Liver (tissue), 9 donors: Measurements from ENCODE around the gene EMX1. TPM values are rescaled to one million over a fixed set of nuclear protein-coding genes. Genes with fewer than 3 reads are reported as not detected.

Source experiments
- DNase-seq: peaks from one replicate; pipeline ENCODE4 v3.0.0-alpha.2; 2017; ENCODE audit warnings: low spot score
- H3K27ac ChIP-seq, 2 donors: one replicate each; pipeline ENCODE4 v1.7.0; 2013; ENCODE audit warnings: inconsistent platforms in 2 of 2, low read length in 2 of 2, control low read depth in 1 of 2, low read depth in 1 of 2, mild to moderate bottlenecking in 1 of 2
- H3K27me3 ChIP-seq, 4 donors: one replicate each; pipeline versions ENCODE4 v1.6.1 to v1.7.0; 2013; ENCODE audit warnings: low read length in 3 of 4, inconsistent platforms in 1 of 4, mild to moderate bottlenecking in 1 of 4, moderate library complexity in 1 of 4; ENCODE audit not compliant: control insufficient read depth in 4 of 4, insufficient read depth in 4 of 4
- H3K36me3 ChIP-seq, 4 donors: one replicate each; pipeline versions ENCODE4 v1.6.1 to v1.7.0; 2013; ENCODE audit warnings: low read length in 3 of 4, mild to moderate bottlenecking in 3 of 4, low read depth in 1 of 4, moderate library complexity in 1 of 4; ENCODE audit not compliant: control insufficient read depth in 4 of 4, insufficient read depth in 3 of 4
- H3K4me1 ChIP-seq, 4 donors: one replicate each; pipeline versions ENCODE4 v1.6.1 to v1.7.0; 2013; ENCODE audit warnings: low read length in 3 of 4, mild to moderate bottlenecking in 3 of 4, moderate library complexity in 1 of 4; ENCODE audit not compliant: control insufficient read depth in 4 of 4, insufficient read depth in 4 of 4
- H3K4me3 ChIP-seq, 3 donors: one replicate each; pipeline versions ENCODE4 v1.6.1 to v1.7.0; 2013; ENCODE audit warnings: low read length in 3 of 3, control low read depth in 1 of 3, low read depth in 1 of 3, mild to moderate bottlenecking in 1 of 3
- H3K9ac ChIP-seq, 2 donors: one replicate each; pipeline ENCODE4 v1.7.0; 2013; ENCODE audit warnings: low read length in 2 of 2, mild to moderate bottlenecking in 2 of 2, moderate library complexity in 2 of 2, control low read depth in 1 of 2, low read depth in 1 of 2
- H3K9me3 ChIP-seq, 4 donors: one replicate each; pipeline versions ENCODE4 v1.6.1 to v1.7.0; 2013; ENCODE audit warnings: low read length in 3 of 4; ENCODE audit not compliant: control insufficient read depth in 4 of 4
- ATF3 ChIP-seq: IDR thresholded peaks from 2 replicates; pipeline ENCODE4 v1.6.1; 2016; ENCODE audit warnings: antibody characterized with exemption
- CTCF ChIP-seq: fragments of 150-350 bp; IDR thresholded peaks from 2 replicates; pipeline ENCODE4 v1.5.1; 2017; ENCODE audit warnings: improper control_type of control experiment, low read depth, low read length; ENCODE audit not compliant: missing input control
- EGR1 ChIP-seq, 2 donors: IDR thresholded peaks; 2 replicates each; pipeline ENCODE4 v1.6.1; 2016 to 2018; ENCODE audit warnings: antibody characterized with exemption in 2 of 2, low read depth in 2 of 2
- FOXA1 ChIP-seq: IDR thresholded peaks from 2 replicates; pipeline ENCODE4 v1.6.1; 2016; ENCODE audit warnings: antibody characterized with exemption
- FOXA2 ChIP-seq: IDR thresholded peaks from 2 replicates; pipeline ENCODE4 v1.6.1; 2016; ENCODE audit warnings: antibody characterized with exemption
- GABPA ChIP-seq, 2 donors: IDR thresholded peaks in 1 of 2; conservative IDR thresholded peaks in 1 of 2; 2 replicates each; pipeline ENCODE4 v1.6.1; 2016; ENCODE audit warnings: antibody characterized with exemption in 2 of 2, mild to moderate bottlenecking in 1 of 2, moderate library complexity in 1 of 2
- HNF4G ChIP-seq: IDR thresholded peaks from 2 replicates; pipeline ENCODE4 v1.6.1; 2016; ENCODE audit warnings: antibody characterized with exemption
- JUND ChIP-seq, 2 donors: IDR thresholded peaks; 2 replicates each; pipeline ENCODE4 v1.6.1; 2016; ENCODE audit warnings: antibody characterized with exemption in 2 of 2
- MAX ChIP-seq: IDR thresholded peaks from 2 replicates; pipeline ENCODE4 v1.6.1; 2016; ENCODE audit warnings: antibody characterized with exemption
- NR2F2 ChIP-seq: IDR thresholded peaks from 2 replicates; pipeline ENCODE4 v1.6.1; 2016; ENCODE audit warnings: antibody characterized with exemption
- RXRA ChIP-seq, 2 donors: IDR thresholded peaks; 2 replicates each; pipeline ENCODE4 v1.6.1; 2017 to 2018; ENCODE audit warnings: antibody characterized with exemption in 2 of 2, mild to moderate bottlenecking in 1 of 2
- SP1 ChIP-seq: IDR thresholded peaks from 2 replicates; pipeline ENCODE4 v1.6.1; 2018; ENCODE audit warnings: antibody characterized with exemption, mild to moderate bottlenecking
- TAF1 ChIP-seq: conservative IDR thresholded peaks from 2 replicates; pipeline ENCODE4 v1.6.1; 2016; ENCODE audit warnings: antibody characterized with exemption, mild to moderate bottlenecking
- YY1 ChIP-seq: IDR thresholded peaks from 2 replicates; pipeline ENCODE4 v1.6.1; 2016; ENCODE audit warnings: antibody characterized with exemption, mild to moderate bottlenecking
- ZBTB33 ChIP-seq: IDR thresholded peaks from 2 replicates; pipeline ENCODE4 v1.6.1; 2016; ENCODE audit warnings: antibody characterized with exemption
- WGBS: extraction: QIAGEN DNeasy Blood & Tissue Kit; methylation state at CpG from one replicate; pipeline ENCODE4 v1.1.7; 2013; 5-methylcytosine and 5-hydroxymethylcytosine counted together
- polyA plus RNA-seq, 2 donors: library from polyadenylated mRNA; stranded (reverse) in 1 of 2; unstranded in 1 of 2; fragments of 200-250 nt in 1 of 2; fragments of >200 nt in 1 of 2; fragmentation: Nextera tagmentation in 1 of 2; extraction: Ambion mirVana in 1 of 2; gene quantifications; one replicate each; pipeline versions ENCODE4 v1.2.1 to v1.2.3, GENCODE V29; 2013 to 2015
- total RNA-seq, 2 donors: library from RNA; depleted of rRNA; stranded (reverse); fragments of >200 nt; gene quantifications; one replicate each; pipeline ENCODE4 v1.2.3, GENCODE V29; 2014
- donor health status: healthy.
- donor health status: healthy.
- donor health status: healthy.
- donor health status: healthy.
- donor health status: healthy.

Gene EMX1
- total and polyA plus RNA-seq, 4 donors, result 0.06 to 0.18 (median 0.08) TPM; not detected in 1

- 10% methylated on average over 7 of the region's 7 CpGs for WGBS
These were observed 3.1 kb upstream of the EMX1 start for GRCh38 chr2:72914206-72914559.

GRCh38 chr2:72914589-72915319, 2.6 kb upstream of the EMX1 start:
- peaks cover 7 to 33% (median 16%) of the 10 kb centered on the region in 4 donors for H3K27me3 ChIP-seq
- DNase-seq, result no peak
- H3K9ac ChIP-seq, result no peak overlapping the region
- H3K4me3 ChIP-seq, result no peak overlapping the region
- H3K36me3 ChIP-seq, result no peaks in the 10 kb centered on the region
- 4% methylated on average over 17 of the region's 17 CpGs for WGBS
- peaks cover 18 to 25% (median 24%) of the 10 kb centered on the region in 4 donors for H3K4me1 ChIP-seq
- no peak overlapping the region for H3K27ac ChIP-seq
- TF ChIP-seq SP1, result no peak
- no peak for TF ChIP-seq CTCF
- no peak for TF ChIP-seq YY1
- no peak for TF ChIP-seq RXRA (IDR thresholded peaks at IDR 0.05)
- TF ChIP-seq GABPA (IDR thresholded peaks at IDR 0.05 in 1 of 2, conservative IDR thresholded peaks at IDR 0.05 in 1 of 2), result no peak
- no peak for TF ChIP-seq HNF4G
- no peak for TF ChIP-seq ATF3
- no peaks in the 10 kb centered on the region for H3K9me3 ChIP-seq

More at GRCh38 chr2:72914206-72914559, 3.1 kb upstream of the EMX1 start:
- peaks cover 18 to 24% (median 24%) of the 10 kb centered on the region in 4 donors for H3K4me1 ChIP-seq
- no peak overlapping the region for H3K27ac ChIP-seq
- no peaks in the 10 kb centered on the region for H3K36me3 ChIP-seq
- TF ChIP-seq TAF1 (no peak), MAX (no peak), GABPA (IDR thresholded peaks at IDR 0.05 in 1 of 2, conservative IDR thresholded peaks at IDR 0.05 in 1 of 2) (no peak), JUND (IDR thresholded peaks at IDR 0.05) (no peak), CTCF (no peak), YY1 (no peak), HNF4G (no peak), FOXA2 (no peak), ZBTB33 (no peak), NR2F2 (no peak), SP1 (no peak), ATF3 (no peak), FOXA1 (no peak), RXRA (IDR thresholded peaks at IDR 0.05) (no peak), EGR1 (IDR thresholded peaks at IDR 0.05; ENCODE audit: low read depth in 2 of 2) (no peak)
- no peak overlapping the region for H3K4me3 ChIP-seq
- H3K27me3 ChIP-seq, result peaks cover 6 to 34% (median 18%) of the 10 kb centered on the region in 4 donors
- H3K9ac ChIP-seq, result no peak overlapping the region
- H3K9me3 ChIP-seq, result no peaks in the 10 kb centered on the region
- no peak for DNase-seq
